Measurements from ENCODE around the gene DENND4C. TPM values are rescaled to one million over a fixed set of nuclear protein-coding genes. Genes with fewer than 3 reads are reported as not detected.

Gene DENND4C
- total RNA-seq, 1 donor from 2014 or later: 33.4 TPM

DNA sequence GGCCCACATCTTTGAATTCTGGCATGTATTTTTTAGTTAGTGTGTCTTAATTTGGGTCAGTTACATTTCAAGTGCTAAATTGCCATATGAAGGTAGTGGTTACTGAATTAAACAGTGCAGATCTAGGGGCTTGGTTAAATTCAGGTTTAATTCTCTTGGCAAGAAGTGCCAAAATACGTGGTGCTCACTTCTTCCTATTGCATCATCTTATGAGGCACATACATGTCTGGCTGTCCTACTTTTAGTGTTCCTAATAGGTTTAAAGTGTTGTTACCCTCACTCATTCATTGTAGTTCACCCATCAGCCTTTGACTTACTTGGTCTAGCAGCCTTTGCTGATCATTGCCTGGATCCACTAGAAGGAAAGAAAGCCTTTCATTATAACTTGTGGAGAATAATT, 90.0 kb downstream of the DENND4C start:
- Mint-ChIP-seq H3K36me3 (ENCODE audit: low read depth) (peaks cover 48% of the 10 kb centered on the region), H3K4me1 (no peaks in the 10 kb centered on the region), H3K27ac (no peak overlapping the region), H3K9me3 (no peaks in the 10 kb centered on the region), H3K27me3 (no peaks in the 10 kb centered on the region), H3K4me3 (no peak overlapping the region)
- ATAC-seq (ENCODE audit: low read depth) (no peak), DNase-seq (no peak)
- intact Hi-C loops (cut with micrococcal nuclease): no loop called here
- TF ChIP-seq, protein P1, sequence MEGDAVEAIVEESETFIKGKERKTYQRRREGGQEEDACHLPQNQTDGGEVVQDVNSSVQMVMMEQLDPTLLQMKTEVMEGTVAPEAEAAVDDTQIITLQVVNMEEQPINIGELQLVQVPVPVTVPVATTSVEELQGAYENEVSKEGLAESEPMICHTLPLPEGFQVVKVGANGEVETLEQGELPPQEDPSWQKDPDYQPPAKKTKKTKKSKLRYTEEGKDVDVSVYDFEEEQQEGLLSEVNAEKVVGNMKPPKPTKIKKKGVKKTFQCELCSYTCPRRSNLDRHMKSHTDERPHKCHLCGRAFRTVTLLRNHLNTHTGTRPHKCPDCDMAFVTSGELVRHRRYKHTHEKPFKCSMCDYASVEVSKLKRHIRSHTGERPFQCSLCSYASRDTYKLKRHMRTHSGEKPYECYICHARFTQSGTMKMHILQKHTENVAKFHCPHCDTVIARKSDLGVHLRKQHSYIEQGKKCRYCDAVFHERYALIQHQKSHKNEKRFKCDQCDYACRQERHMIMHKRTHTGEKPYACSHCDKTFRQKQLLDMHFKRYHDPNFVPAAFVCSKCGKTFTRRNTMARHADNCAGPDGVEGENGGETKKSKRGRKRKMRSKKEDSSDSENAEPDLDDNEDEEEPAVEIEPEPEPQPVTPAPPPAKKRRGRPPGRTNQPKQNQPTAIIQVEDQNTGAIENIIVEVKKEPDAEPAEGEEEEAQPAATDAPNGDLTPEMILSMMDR (IDR thresholded peaks at IDR 0.05): no peak
- ChIA-PET CTCF (no interaction called here), POLR2A (no interaction called here)

DNA sequence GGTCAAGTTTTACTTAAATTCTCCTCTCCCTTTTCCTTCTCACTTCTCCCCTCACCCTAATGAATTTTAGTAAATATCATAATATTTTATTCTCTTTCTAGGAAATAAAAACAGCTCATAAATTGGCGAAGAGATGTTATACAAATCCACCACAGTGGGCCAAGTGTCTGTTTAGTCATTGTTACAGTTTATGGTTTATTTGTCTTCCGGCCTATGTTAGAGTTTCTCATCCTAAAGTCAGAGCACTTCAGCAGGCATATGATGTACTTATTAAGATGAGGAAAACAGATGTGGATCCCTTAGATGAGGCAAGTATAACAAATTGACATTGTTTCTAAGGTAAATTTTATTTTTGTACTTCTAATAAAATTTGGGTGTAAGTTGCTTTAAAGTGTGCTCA, 101.4 kb downstream of the DENND4C start:
- ATAC-seq (ENCODE audit: low read depth): no peak
- intact Hi-C loops (cut with micrococcal nuclease): no loop called here
- H3K27me3 Mint-ChIP-seq: no peaks in the 10 kb centered on the region
- no peaks in the 10 kb centered on the region for H3K4me1 Mint-ChIP-seq
- POLR2A ChIA-PET: interaction anchor here (0.6 kb wide), 1 partner anchor 74 kb away, joined by 3 read pairs; no protein-coding TSS in a partner anchor
- DNase-seq: no peak
- no peak overlapping the region for H3K27ac Mint-ChIP-seq
- CTCF ChIA-PET: no interaction called here
- H3K4me3 Mint-ChIP-seq: no peak overlapping the region
- TF ChIP-seq, protein P1 (IDR thresholded peaks at IDR 0.05): no peak
- H3K36me3 Mint-ChIP-seq (ENCODE audit: low read depth): peaks cover 53% of the 10 kb centered on the region
- H3K9me3 Mint-ChIP-seq: no peaks in the 10 kb centered on the region

DNA sequence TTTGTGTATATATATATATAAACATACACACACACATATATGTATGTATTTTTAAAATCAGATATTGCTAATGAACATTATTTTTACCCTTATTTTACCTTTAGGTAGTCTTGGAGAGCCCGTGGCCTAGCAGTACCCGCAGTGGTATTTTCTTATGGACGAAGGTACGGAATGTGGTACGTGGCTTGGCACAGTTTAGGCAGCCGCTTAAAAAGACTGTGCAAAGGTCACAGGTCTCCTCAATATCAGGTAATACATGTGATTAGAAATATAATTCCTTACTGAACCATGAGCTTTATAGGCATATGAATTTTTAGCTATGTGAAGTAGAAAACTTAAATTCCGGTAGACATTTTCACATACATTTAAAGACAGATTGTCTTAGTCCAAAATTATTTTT, 105.7 kb downstream of the DENND4C start:
- H3K36me3 Mint-ChIP-seq (ENCODE audit: low read depth): peaks cover 57% of the 10 kb centered on the region
- no peaks in the 10 kb centered on the region for H3K9me3 Mint-ChIP-seq
- H3K4me3 Mint-ChIP-seq: no peak overlapping the region
- TF ChIP-seq, protein P1 (IDR thresholded peaks at IDR 0.05): no peak
- H3K27me3 Mint-ChIP-seq: no peaks in the 10 kb centered on the region
- ChIA-PET POLR2A (no interaction called here), CTCF (no interaction called here)
- H3K4me1 Mint-ChIP-seq: no peaks in the 10 kb centered on the region
- ATAC-seq (ENCODE audit: low read depth) (no peak), DNase-seq (no peak)
- intact Hi-C loops (cut with micrococcal nuclease): no loop called here
- H3K27ac Mint-ChIP-seq: no peak overlapping the region

DNA sequence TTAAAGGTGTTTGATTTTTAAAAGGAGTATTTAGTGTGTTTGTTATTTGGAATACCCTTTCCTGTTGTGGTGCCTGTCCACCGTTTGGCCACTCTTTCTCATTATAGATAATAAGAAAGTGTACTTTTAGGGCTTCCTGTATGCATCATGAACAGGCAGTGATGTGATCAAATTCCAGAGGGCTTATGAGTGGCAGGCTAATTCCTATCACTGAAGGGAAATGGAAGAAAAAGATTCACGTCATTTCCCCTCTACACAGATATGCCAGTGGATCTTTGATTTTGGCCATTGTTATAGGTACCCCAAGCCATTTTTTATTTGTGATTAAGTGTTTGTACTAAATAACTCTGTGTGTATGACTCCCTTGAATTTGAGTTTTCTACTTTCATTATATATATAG, 112.5 kb downstream of the DENND4C start:
- peaks cover 62% of the 10 kb centered on the region for H3K36me3 Mint-ChIP-seq (ENCODE audit: low read depth)
- H3K4me3 Mint-ChIP-seq: no peak overlapping the region
- H3K9me3 Mint-ChIP-seq: no peaks in the 10 kb centered on the region
- intact Hi-C loops (cut with micrococcal nuclease): no loop called here
- H3K4me1 Mint-ChIP-seq: no peaks in the 10 kb centered on the region
- no peak for DNase-seq
- TF ChIP-seq, protein P1 (IDR thresholded peaks at IDR 0.05): no peak
- no peaks in the 10 kb centered on the region for H3K27me3 Mint-ChIP-seq
- no peak for ATAC-seq (ENCODE audit: low read depth)
- ChIA-PET POLR2A (no interaction called here), CTCF (no interaction called here)
- H3K27ac Mint-ChIP-seq: no peak overlapping the region

DNA sequence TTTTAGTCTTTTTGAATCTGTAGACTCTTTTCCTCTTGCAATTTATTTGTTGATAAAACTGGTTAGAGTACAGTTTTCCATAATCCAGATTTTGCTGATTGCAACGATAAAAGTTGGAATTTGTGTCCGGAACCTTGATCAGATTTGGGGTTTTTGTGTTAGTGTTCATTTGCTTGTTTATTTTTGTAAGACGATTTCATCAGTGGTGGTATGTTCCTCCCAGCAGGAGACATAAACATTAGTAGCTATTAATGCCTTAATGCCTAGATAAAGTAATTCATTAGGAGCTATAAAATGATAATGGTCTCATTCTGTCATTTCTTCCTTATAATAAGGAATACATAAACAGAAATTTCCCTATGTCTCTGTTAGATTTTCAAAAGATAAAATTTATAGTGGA, 128.2 kb downstream of the DENND4C start:
- ChIA-PET POLR2A (interaction anchor here (0.5 to 1.3 kb wide), 2 partner anchors 23 to 128 kb away, joined by 3 read pairs; partner anchors contain the start of gene DENND4C), CTCF (interaction anchor here (1.1 kb wide), 1 partner anchor 98 kb away, joined by 4 read pairs; no protein-coding TSS in a partner anchor)
- intact Hi-C loops (cut with micrococcal nuclease): no loop called here
- no peak for DNase-seq
- ATAC-seq (ENCODE audit: low read depth): no peak
- TF ChIP-seq, protein P1 (IDR thresholded peaks at IDR 0.05): no peak
- H3K36me3 Mint-ChIP-seq (ENCODE audit: low read depth): peaks cover 52% of the 10 kb centered on the region
- no peaks in the 10 kb centered on the region for H3K9me3 Mint-ChIP-seq
- no peaks in the 10 kb centered on the region for H3K27me3 Mint-ChIP-seq
- H3K4me1 Mint-ChIP-seq: no peaks in the 10 kb centered on the region
- H3K27ac Mint-ChIP-seq: no peak overlapping the region
- no peak overlapping the region for H3K4me3 Mint-ChIP-seq
